K562 (cell line): Measurements from ENCODE around the gene NHLH2. TPM values are rescaled to one million over a fixed set of nuclear protein-coding genes. Genes with fewer than 3 reads are reported as not detected.
A peak's percentile ranks its signal among the peaks of the same experiment; 100 is the strongest.

Source experiments
- ATAC-seq: fragments of 200-7000 bp; cut with Tn5 transposase; 3 replicates; pipeline ENCODE4 v1.9.1; 2020; ENCODE audit warnings: moderate library complexity
- BruUV-seq: library from RNA; stranded (reverse); fragments of 400-500 nt; replicated peaks from 2 replicates; lab custom pipeline; 2021; lab: Mats Ljungman, UMichigan
- CTCF ChIA-PET: fragments of 300-600 bp; formaldehyde crosslinking; extraction: SDS; loops from one replicate; lab custom pipeline; 2021; ENCODE audit warnings: low intra/inter-chr PET ratio; lab: Yijun Ruan, JAX
- POLR2A ChIA-PET: fragments of 300-600, 350-650 bp; sonication (Branson Sonifier 250); formaldehyde crosslinking; extraction: SDS; loops from one replicate; lab custom pipeline; 2021; ENCODE audit warnings: antibody characterized with exemption, inconsistent platforms; lab: Yijun Ruan, JAX
- DNase-seq, 4 experiments: peaks; one replicate each; pipeline versions ENCODE4 v3.0.0 to v3.0.0-alpha.2; 2011 to 2018; ENCODE audit warnings: low spot score in 3 of 4, mixed read lengths in 3 of 4; ENCODE audit errors: extremely low read depth in 1 of 4
- FAIRE-seq: peaks from 2 replicates; lab custom pipeline; 2011; peaks lifted over from hg19 to GRCh38; lab: Jason Lieb, UNC
- H2AFZ ChIP-seq: 2 replicates; pipeline ENCODE4 v1.6.0; 2011; ENCODE audit warnings: low read depth, low read length, control low read depth, inconsistent platforms
- H3K27ac ChIP-seq: fragments of 200-600 bp; 3 replicates; pipeline ENCODE4 v1.8.0; 2011; ENCODE audit warnings: low read depth, mild to moderate bottlenecking, control low read depth, inconsistent platforms, low read length, moderate library complexity, mixed read lengths; ENCODE audit errors: extremely low read depth
- H3K27me3 ChIP-seq, 2 experiments: fragments of 300-600 bp in 1 of 2; 2 replicates in 1 of 2; 3 replicates in 1 of 2; pipeline versions ENCODE4 v1.6.0 to v1.8.0; 2011; ENCODE audit warnings: inconsistent platforms in 2 of 2, low read length in 2 of 2, mild to moderate bottlenecking in 1 of 2, mixed read lengths in 1 of 2, moderate library complexity in 1 of 2; ENCODE audit not compliant: control insufficient read depth in 2 of 2, insufficient read depth in 2 of 2
- H3K36me3 ChIP-seq: fragments of 300-600 bp; 3 replicates; pipeline ENCODE4 v1.8.0; 2011; ENCODE audit warnings: mild to moderate bottlenecking, low read length, inconsistent platforms; ENCODE audit not compliant: control insufficient read depth, insufficient read depth
- H3K4me1 ChIP-seq, 2 experiments: fragments of 200-600 bp in 1 of 2; replicated peaks in 1 of 2; 2 replicates in 1 of 2; 3 replicates in 1 of 2; pipeline versions ENCODE4 v1.5.1 to v1.8.0; 2011; ENCODE audit warnings: inconsistent platforms in 2 of 2, low read length in 2 of 2, mild to moderate bottlenecking in 1 of 2, mixed read lengths in 1 of 2, moderate library complexity in 1 of 2; ENCODE audit not compliant: control insufficient read depth in 2 of 2, insufficient read depth in 2 of 2
- H3K4me2 ChIP-seq: 2 replicates; pipeline ENCODE4 v1.6.1; 2011; ENCODE audit warnings: low read length, control low read depth, inconsistent platforms, mixed read lengths; ENCODE audit not compliant: insufficient read depth
- H3K4me3 ChIP-seq: fragments of 200-600 bp; sonication (generic), shearing (Covaris generic); 2 replicates; pipeline ENCODE4 v1.5.1; 2016; ENCODE audit warnings: control low read depth, inconsistent platforms
- H3K79me2 ChIP-seq: fragments of 200-600 bp; 3 replicates; pipeline ENCODE4 v1.8.0; 2011; ENCODE audit warnings: low read length, inconsistent platforms; ENCODE audit not compliant: control insufficient read depth, insufficient read depth
- H3K9ac ChIP-seq, 2 experiments: 2 replicates each; pipeline versions ENCODE4 v1.6.0 to v1.6.1; 2011; ENCODE audit warnings: low read depth in 2 of 2, low read length in 2 of 2, control low read depth in 1 of 2, inconsistent platforms in 1 of 2, mild to moderate bottlenecking in 1 of 2, mixed read lengths in 1 of 2; ENCODE audit not compliant: insufficient read depth in 1 of 2
- H3K9me1 ChIP-seq: one replicate; pipeline ENCODE4 v1.6.0; 2011; ENCODE audit warnings: inconsistent platforms, mild to moderate bottlenecking, low read length, moderate library complexity; ENCODE audit not compliant: control insufficient read depth, insufficient read depth
- H3K9me3 ChIP-seq: replicated peaks from 2 replicates; pipeline ENCODE4 v1.5.1; 2011; ENCODE audit warnings: low read depth, low read length, inconsistent platforms; ENCODE audit not compliant: control insufficient read depth, insufficient read depth
- H4K20me1 ChIP-seq: replicated peaks from 2 replicates; pipeline ENCODE4 v1.6.1; 2011; ENCODE audit warnings: low read length, inconsistent platforms, mixed read lengths; ENCODE audit not compliant: control insufficient read depth, insufficient read depth
- LARP7 ChIP-seq: fragments of 450-650 bp; IDR thresholded peaks from 2 replicates; pipeline ENCODE4 v1.6.1; 2016
- SMAD2 ChIP-seq: fragments of 150-350 bp; IDR thresholded peaks from 2 replicates; pipeline ENCODE4 v1.6.1; 2014; ENCODE audit warnings: low read depth, mild to moderate bottlenecking, low read length
- ZNF707 ChIP-seq: fragments of 250-450 bp; sonication (Bioruptor Pico); conservative IDR thresholded peaks from 2 replicates; pipeline ENCODE4 v1.8.0; 2022; ENCODE audit warnings: inconsistent platforms, mild to moderate bottlenecking, moderate library complexity
- WGBS: fragments of 100-300 bp; shearing (Covaris generic); methylation state at CpG from one replicate; pipeline ENCODE4 v1.1.6; 2016; ENCODE audit warnings: low coverage, mixed read lengths; ENCODE audit not compliant: insufficient coverage; ENCODE audit errors: missing lambda C conversion rate; 5-methylcytosine and 5-hydroxymethylcytosine counted together
- in situ Hi-C: fragments of 300-500 bp; cut with MboI; formaldehyde crosslinking; loops from 4 replicates; pipeline ENCODE4 v1.15.0; 2018; ENCODE audit warnings: inconsistent platforms, mixed read lengths
- intact Hi-C: fragments of 100-400 bp; cut with micrococcal nuclease; formaldehyde crosslinking; loops from 2 replicates; pipeline ENCODE4 v1.14.2; 2022
- polyA plus RNA-seq, 8 experiments: library from polyadenylated mRNA; depleted of rRNA in 4 of 8; stranded (reverse) in 5 of 8; unstranded in 3 of 8; fragments of >200 nt; fragmentation: Nextera tagmentation in 2 of 8; fragmentation: Illumina TruSeq in 1 of 8; extraction: Ambion mirVana in 2 of 8; extraction: Trizol in 1 of 8; gene quantifications; 2 replicates each; pipeline versions ENCODE4 v1.2.1 to v1.2.3, GENCODE V29; 2011 to 2014; ENCODE audit warnings: inconsistent platforms in 1 of 8, missing spikeins in 1 of 8
- total RNA-seq, 7 experiments: library from RNA; depleted of rRNA in 6 of 7; stranded (reverse); fragments of >200 nt in 6 of 7; fragmentation: Illumina TruSeq in 2 of 7; extraction: Trizol in 2 of 7; gene quantifications; 2 replicates each; pipeline versions ENCODE4 v1.2.1 to v1.2.3, GENCODE V29; 2011 to 2021; ENCODE audit warnings: low replicate concordance in 1 of 7

The NHLH2 gene
- total and polyA plus RNA-seq, 9 of the 15 experiments (the other 6 are each of a cell fraction or from before 2014, with no cell fraction given): not detected

GRCh38 chr1:115822117-115822516 lies 18.8 kb downstream of the NHLH2 start:
- Histone ChIP-seq H3K4me2 (no peak overlapping the region), H3K36me3 (no peaks in the 10 kb centered on the region), H3K27ac (no peak overlapping the region), H3K79me2 (no peaks in the 10 kb centered on the region), H3K4me1 (no peaks in the 10 kb centered on the region), H3K4me3 (no peak overlapping the region), H3K9me3 (no peaks in the 10 kb centered on the region), H2AFZ (no peak overlapping the region), H3K27me3 (no peaks in the 10 kb centered on the region; a peak in 1 of 5 replicates), H3K9me1 (no peaks in the 10 kb centered on the region), H4K20me1 (no peaks in the 10 kb centered on the region), H3K9ac (no peak overlapping the region)
- in situ Hi-C loops: no loop called here
- DNase-seq (no peak), ATAC-seq (no peak), FAIRE-seq (no peak)
- BruUV-seq: no TSS peak
- ChIA-PET POLR2A (interaction anchor here (0.6 kb wide), 1 partner anchor 285 kb away, joined by 3 read pairs; no protein-coding TSS in a partner anchor), CTCF (no interaction called here)
- TF ChIP-seq ZNF707: peak; percentile 63; the same call in 1 of the 2 replicates
- no peak for TF ChIP-seq LARP7
- intact Hi-C loops: no loop called here

- Histone ChIP-seq H3K27ac (no peak overlapping the region), H3K79me2 (no peaks in the 10 kb centered on the region), H2AFZ (no peak overlapping the region), H3K9me1 (no peaks in the 10 kb centered on the region), H3K4me2 (no peak overlapping the region), H3K9ac (no peak overlapping the region), H4K20me1 (no peaks in the 10 kb centered on the region), H3K36me3 (no peaks in the 10 kb centered on the region), H3K4me3 (no peak overlapping the region), H3K27me3 (no peaks in the 10 kb centered on the region), H3K9me3 (no peaks in the 10 kb centered on the region), H3K4me1 (no peaks in the 10 kb centered on the region; a peak in 1 of 5 replicates)
- no TSS peak for BruUV-seq
- ATAC-seq: no peak
- no peak for FAIRE-seq
- TF ChIP-seq SMAD2: no peak
- no peak for DNase-seq
- in situ Hi-C loops (no loop called here), intact Hi-C loops (no loop called here)
- CTCF ChIA-PET: interaction anchor here (0.6 kb wide), 1 partner anchor 352 kb away, joined by 3 read pairs; no protein-coding TSS in a partner anchor
- POLR2A ChIA-PET: no interaction called here
- WGBS: 0% methylated on average over 3 of the region's 3 CpGs
Measured at GRCh38 chr1:115815694-115816093, 25.2 kb downstream of the NHLH2 start.
